Gastrocnemius medialis (tissue), 4 donors: Measurements from ENCODE around the gene DAPL1. TPM values are rescaled to one million over a fixed set of nuclear protein-coding genes. Genes with fewer than 3 reads are reported as not detected.

Experiments
- ATAC-seq, 2 donors: fragments of 150-250 bp; one replicate each; pipeline ENCODE4 v1.9.1; 2016
- DNase-seq, 2 donors: peaks; one replicate each; pipeline ENCODE4 v3.0.0-alpha.2; 2019
- H3K27ac ChIP-seq, 4 donors: fragments of 200-600 bp; sonication (generic); 1 replicate in 1 of 4; 2 replicates in 3 of 4; pipeline ENCODE4 v1.5.1; 2016 to 2018; ENCODE audit warnings: mild to moderate bottlenecking in 2 of 4, moderate library complexity in 1 of 4
- H3K27me3 ChIP-seq, 3 donors: fragments of 200-600 bp; sonication (generic) in 2 of 3; 1 replicate in 1 of 3; 2 replicates in 2 of 3; pipeline versions ENCODE4 v1.5.1 to v1.6.0; 2016 to 2019; ENCODE audit warnings: mild to moderate bottlenecking in 1 of 3, moderate library complexity in 1 of 3
- H3K36me3 ChIP-seq, 2 donors: fragments of 200-600 bp; sonication (generic) in 1 of 2; one replicate each; pipeline ENCODE4 v1.5.1; 2017 to 2018
- H3K4me1 ChIP-seq, 2 donors: fragments of 200-600 bp; sonication (generic) in 1 of 2; one replicate each; pipeline ENCODE4 v1.5.1; 2016 to 2017; ENCODE audit warnings: mild to moderate bottlenecking in 2 of 2
- H3K4me3 ChIP-seq, 4 donors: fragments of 200-600 bp; sonication (generic) in 3 of 4; 1 replicate in 1 of 4; 2 replicates in 3 of 4; pipeline ENCODE4 v1.5.1; 2016 to 2019; ENCODE audit warnings: mild to moderate bottlenecking in 2 of 4
- H3K9me3 ChIP-seq, 3 donors: fragments of 200-600 bp; sonication (generic) in 2 of 3; 1 replicate in 1 of 3; 2 replicates in 2 of 3; pipeline ENCODE4 v1.5.1; 2016 to 2019
- POLR2A ChIP-seq, 2 donors: fragments of 450-650 bp; IDR thresholded peaks; one replicate each; pipeline ENCODE4 v1.6.1; 2017; ENCODE audit warnings: antibody characterized with exemption in 2 of 2, mild to moderate bottlenecking in 2 of 2, moderate library complexity in 2 of 2
- in situ Hi-C, 4 donors: fragments of 200-750 bp; cut with MboI; loops; one replicate each; pipeline versions ENCODE4 v1.15.0 to v1.8.0; 2017; ENCODE audit warnings: low sequenced_read_pairs in 4 of 4
- intact Hi-C: fragments of 100-400 bp; cut with DNase I; formaldehyde crosslinking; loops from one replicate; pipeline ENCODE4 v1.15.1; 2023; ENCODE audit warnings: low total_unique reads
- total RNA-seq, 4 donors: library from RNA; depleted of rRNA; stranded (reverse); fragments of >200 nt; gene quantifications; one replicate each; pipeline versions ENCODE4 v1.1.0 to v1.2.3, GENCODE V29; 2016
- TF ChIP-seq, protein P1 (sequence below), 5 experiments: fragments of 450-650 bp in 3 of 5; fragments of 200-600 bp in 2 of 5; sonication (generic) in 2 of 5; IDR thresholded peaks in 4 of 5; conservative IDR thresholded peaks in 1 of 5; 1 replicate in 4 of 5; 2 replicates in 1 of 5; pipeline ENCODE4 v1.5.1; 2016 to 2019; ENCODE audit warnings: antibody characterized with exemption in 5 of 5, mild to moderate bottlenecking in 3 of 5, moderate library complexity in 3 of 5

DAPL1 gene
- total RNA-seq, 4 donors from 2014 or later: not detected

DNA sequence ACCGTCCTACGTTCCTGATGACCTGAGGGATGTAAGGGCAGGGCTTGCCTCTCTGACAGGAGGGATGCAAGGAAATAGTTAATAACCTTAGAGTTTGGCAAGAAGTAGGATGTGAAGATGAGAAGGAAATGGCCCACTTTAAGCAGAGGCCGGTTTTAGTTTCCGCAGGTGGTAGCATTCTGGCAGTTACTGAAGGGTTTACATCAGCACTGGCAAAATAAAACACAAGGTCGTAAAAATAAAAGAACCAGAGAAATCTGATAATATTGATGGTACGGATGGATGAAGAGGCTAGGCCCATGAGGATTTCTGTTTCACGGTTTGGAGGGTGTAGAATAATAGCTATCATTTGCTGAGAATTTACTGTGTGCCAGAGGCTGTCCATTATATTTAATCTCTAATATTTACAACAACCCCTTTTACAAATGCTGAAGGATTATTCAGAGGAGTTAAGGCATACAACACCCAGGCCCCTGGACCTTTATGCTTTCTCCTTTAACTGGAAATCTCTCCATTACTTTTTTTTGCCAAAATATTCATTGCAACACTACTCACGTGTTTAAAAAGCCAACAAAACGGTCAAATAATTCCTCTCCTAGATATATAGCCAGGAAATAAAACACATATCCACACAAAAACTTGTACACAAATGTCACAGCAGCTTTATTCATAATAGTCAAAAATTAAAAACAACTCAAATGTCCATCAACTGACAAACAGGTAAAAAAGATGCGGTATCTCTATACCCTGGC lies 28.5 kb downstream of the DAPL1 start:
- H3K4me1 ChIP-seq: no peaks in the 10 kb centered on the region
- in situ Hi-C loops (no loop called here), intact Hi-C loops (no loop called here)

DNA sequence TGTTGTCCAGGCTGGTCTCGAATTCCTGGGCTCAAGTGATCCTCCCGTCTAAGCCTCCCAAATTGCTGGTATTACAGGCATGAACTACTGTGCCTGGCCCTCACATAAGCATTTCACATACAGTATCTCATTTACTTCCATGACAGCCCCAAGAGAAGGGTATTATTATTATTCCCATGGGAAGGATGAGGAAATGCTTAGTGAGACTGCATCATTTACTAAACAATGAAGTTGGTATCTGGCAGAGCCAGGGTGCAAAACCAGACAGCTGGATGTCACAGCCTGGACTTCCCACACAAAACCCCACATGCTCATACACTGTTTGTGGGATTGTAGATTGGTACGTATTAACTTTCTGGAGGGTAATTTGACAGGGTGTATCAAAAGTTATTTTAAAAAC lies 29.9 kb downstream of the DAPL1 start:
- no peak for DNase-seq
- ATAC-seq: no peak
- Histone ChIP-seq H3K4me1 (no peaks in the 10 kb centered on the region), H3K27me3 (no peaks in the 10 kb centered on the region), H3K36me3 (no peaks in the 10 kb centered on the region), H3K27ac (no peak overlapping the region), H3K9me3 (no peaks in the 10 kb centered on the region), H3K4me3 (no peak overlapping the region)
- intact Hi-C loops: no loop called here
- no peak for TF ChIP-seq POLR2A (IDR thresholded peaks at IDR 0.05)
- TF ChIP-seq, protein P1, sequence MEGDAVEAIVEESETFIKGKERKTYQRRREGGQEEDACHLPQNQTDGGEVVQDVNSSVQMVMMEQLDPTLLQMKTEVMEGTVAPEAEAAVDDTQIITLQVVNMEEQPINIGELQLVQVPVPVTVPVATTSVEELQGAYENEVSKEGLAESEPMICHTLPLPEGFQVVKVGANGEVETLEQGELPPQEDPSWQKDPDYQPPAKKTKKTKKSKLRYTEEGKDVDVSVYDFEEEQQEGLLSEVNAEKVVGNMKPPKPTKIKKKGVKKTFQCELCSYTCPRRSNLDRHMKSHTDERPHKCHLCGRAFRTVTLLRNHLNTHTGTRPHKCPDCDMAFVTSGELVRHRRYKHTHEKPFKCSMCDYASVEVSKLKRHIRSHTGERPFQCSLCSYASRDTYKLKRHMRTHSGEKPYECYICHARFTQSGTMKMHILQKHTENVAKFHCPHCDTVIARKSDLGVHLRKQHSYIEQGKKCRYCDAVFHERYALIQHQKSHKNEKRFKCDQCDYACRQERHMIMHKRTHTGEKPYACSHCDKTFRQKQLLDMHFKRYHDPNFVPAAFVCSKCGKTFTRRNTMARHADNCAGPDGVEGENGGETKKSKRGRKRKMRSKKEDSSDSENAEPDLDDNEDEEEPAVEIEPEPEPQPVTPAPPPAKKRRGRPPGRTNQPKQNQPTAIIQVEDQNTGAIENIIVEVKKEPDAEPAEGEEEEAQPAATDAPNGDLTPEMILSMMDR (IDR thresholded peaks at IDR 0.05 in 4 of 5, conservative IDR thresholded peaks at IDR 0.05 in 1 of 5): no peak
- in situ Hi-C loops: no loop called here

More for the DNA sequence above, 28.5 kb downstream of the DAPL1 start:
- Histone ChIP-seq H3K4me3 (no peak overlapping the region), H3K36me3 (no peaks in the 10 kb centered on the region), H3K27ac (no peak overlapping the region), H3K9me3 (no peaks in the 10 kb centered on the region), H3K27me3 (no peaks in the 10 kb centered on the region)
- no peak for ATAC-seq
- TF ChIP-seq POLR2A (IDR thresholded peaks at IDR 0.05): no peak
- TF ChIP-seq, protein P1 (IDR thresholded peaks at IDR 0.05 in 4 of 5, conservative IDR thresholded peaks at IDR 0.05 in 1 of 5): no peak
- DNase-seq: no peak

- intact Hi-C loops (no loop called here), in situ Hi-C loops (no loop called here)
- H3K36me3 ChIP-seq: no peaks in the 10 kb centered on the region
- DNase-seq: no peak
- H3K4me1 ChIP-seq: no peaks in the 10 kb centered on the region
- no peak overlapping the region for H3K4me3 ChIP-seq
- H3K9me3 ChIP-seq: no peaks in the 10 kb centered on the region
- TF ChIP-seq POLR2A (IDR thresholded peaks at IDR 0.05): no peak
- TF ChIP-seq, protein P1 (IDR thresholded peaks at IDR 0.05 in 4 of 5, conservative IDR thresholded peaks at IDR 0.05 in 1 of 5): no peak
- H3K27me3 ChIP-seq: no peaks in the 10 kb centered on the region
- no peak for ATAC-seq
- no peak overlapping the region for H3K27ac ChIP-seq
Observed at GRCh38 chr2:158826965-158827364, 31.8 kb downstream of the DAPL1 start.

DNA sequence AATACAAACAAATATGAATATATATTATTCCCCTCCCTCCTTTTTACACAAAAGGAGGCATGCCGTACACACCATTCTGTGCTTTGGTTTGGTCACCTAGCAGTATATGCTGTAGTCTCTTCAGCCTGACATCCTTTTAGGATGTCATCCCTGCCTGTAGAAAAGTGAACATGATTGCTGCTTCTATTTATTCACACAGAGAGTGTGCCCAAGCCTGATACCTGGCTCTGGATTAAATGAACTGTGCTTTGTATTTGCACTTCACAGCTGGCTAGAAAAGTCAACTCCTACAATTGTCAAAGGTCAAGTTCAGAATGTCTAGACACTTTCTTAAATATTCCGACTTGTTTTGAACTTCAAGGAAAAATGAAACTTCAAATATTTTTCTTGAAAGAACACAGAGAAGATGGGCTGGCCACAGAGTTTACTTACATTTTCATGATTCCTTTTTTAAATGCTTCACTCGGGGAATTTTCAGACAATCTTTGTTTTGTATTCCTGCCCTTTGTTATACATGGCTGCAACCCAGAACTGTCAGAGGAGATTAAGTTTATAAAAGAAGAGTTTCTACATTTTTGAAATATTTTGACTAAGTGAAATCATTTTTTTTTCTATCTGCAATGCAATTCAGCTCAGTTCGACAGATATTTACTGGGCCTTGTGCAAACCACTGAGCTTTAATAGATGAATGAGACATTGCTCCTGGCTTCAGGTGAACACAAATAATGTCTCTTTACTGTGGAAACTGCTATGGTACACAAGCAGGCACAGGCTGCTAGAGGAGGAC lies 33.5 kb downstream of the DAPL1 start:
- H3K36me3 ChIP-seq: no peaks in the 10 kb centered on the region
- no peak for ATAC-seq
- H3K27me3 ChIP-seq: no peaks in the 10 kb centered on the region
- H3K9me3 ChIP-seq: no peaks in the 10 kb centered on the region
- DNase-seq: no peak
- no peaks in the 10 kb centered on the region for H3K4me1 ChIP-seq
- TF ChIP-seq, protein P1 (IDR thresholded peaks at IDR 0.05 in 4 of 5, conservative IDR thresholded peaks at IDR 0.05 in 1 of 5): no peak
- no peak for TF ChIP-seq POLR2A (IDR thresholded peaks at IDR 0.05)
- no peak overlapping the region for H3K27ac ChIP-seq
- in situ Hi-C loops (no loop called here), intact Hi-C loops (no loop called here)
- H3K4me3 ChIP-seq: no peak overlapping the region
